PFSK-1 (cell line): ENCODE data around the gene NDC1.

Experiments used
- POLR2AphosphoS5 ChIP-seq: IDR thresholded peaks from 2 replicates; pipeline ENCODE4 v1.6.1; 2012; ENCODE audit warnings: low read depth, mild to moderate bottlenecking, control low read depth, low read length, moderate library complexity
- TAF1 ChIP-seq: IDR thresholded peaks from 2 replicates; pipeline ENCODE4 v1.6.1; 2012; ENCODE audit warnings: low read length, control low read depth, borderline replicate concordance; ENCODE audit not compliant: insufficient read depth

- no peak for TF ChIP-seq POLR2AphosphoS5
- TF ChIP-seq TAF1: no peak
These were observed 104.0 kb downstream of the NDC1 start for GRCh38 chr1:53733975-53734649.
